ENCODE data around the gene ECHS1. TPM values are rescaled to one million over a fixed set of nuclear protein-coding genes. Genes with fewer than 3 reads are reported as not detected.
A peak's percentile ranks its signal among the peaks of the same experiment; 100 is the strongest.

The ECHS1 gene
- total and polyA plus RNA-seq, 7 donors: 83.2 to 151 (median 121) TPM

DNA sequence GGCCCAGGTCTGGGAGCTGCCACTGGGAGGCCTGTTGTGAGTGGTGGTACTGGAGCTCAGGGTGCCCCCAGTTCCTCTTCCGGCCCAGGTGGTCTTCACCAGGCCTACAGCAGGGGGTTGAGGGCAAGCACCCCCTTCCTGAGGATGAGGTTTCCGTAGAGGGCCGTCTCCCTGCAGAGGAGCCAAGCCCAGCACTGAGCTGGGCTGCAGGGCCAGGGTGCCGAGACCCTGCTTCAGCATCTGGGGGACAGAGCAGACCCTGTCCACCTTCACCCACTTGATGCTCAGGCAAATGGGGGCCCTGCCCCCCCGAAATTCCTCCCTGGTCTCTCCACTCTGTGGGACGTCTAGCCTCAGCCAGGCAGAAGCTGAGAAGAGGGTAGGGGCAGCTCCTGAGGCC, 17.9 kb downstream of the ECHS1 start:
- H3K27ac ChIP-seq: no peak overlapping the region
- peaks cover 4% of the 10 kb centered on the region for H3K4me1 ChIP-seq
- no peak overlapping the region for H3K4me3 ChIP-seq
- ATAC-seq (no peak), DNase-seq (peak in 1 of 2 donors; percentile 31)
- no peaks in the 10 kb centered on the region for H3K36me3 ChIP-seq (ENCODE audit: insufficient read depth in 1 of 2, low read depth in 1 of 2)
- H3K27me3 ChIP-seq (ENCODE audit: insufficient read depth in 3 of 3, low read length in 2 of 3): peaks cover 0 to 12% (median 0%) of the 10 kb centered on the region in 3 donors
- TF ChIP-seq, protein P1, sequence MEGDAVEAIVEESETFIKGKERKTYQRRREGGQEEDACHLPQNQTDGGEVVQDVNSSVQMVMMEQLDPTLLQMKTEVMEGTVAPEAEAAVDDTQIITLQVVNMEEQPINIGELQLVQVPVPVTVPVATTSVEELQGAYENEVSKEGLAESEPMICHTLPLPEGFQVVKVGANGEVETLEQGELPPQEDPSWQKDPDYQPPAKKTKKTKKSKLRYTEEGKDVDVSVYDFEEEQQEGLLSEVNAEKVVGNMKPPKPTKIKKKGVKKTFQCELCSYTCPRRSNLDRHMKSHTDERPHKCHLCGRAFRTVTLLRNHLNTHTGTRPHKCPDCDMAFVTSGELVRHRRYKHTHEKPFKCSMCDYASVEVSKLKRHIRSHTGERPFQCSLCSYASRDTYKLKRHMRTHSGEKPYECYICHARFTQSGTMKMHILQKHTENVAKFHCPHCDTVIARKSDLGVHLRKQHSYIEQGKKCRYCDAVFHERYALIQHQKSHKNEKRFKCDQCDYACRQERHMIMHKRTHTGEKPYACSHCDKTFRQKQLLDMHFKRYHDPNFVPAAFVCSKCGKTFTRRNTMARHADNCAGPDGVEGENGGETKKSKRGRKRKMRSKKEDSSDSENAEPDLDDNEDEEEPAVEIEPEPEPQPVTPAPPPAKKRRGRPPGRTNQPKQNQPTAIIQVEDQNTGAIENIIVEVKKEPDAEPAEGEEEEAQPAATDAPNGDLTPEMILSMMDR (IDR thresholded peaks at IDR 0.05): no peak
- H3K9me3 ChIP-seq: no peaks in the 10 kb centered on the region
- WGBS, 3 donors: 97 to 99% (median 98%) methylated on average over 6 of the region's 6 CpGs
- intact Hi-C loops (cut with DNase I): no loop called here

DNA sequence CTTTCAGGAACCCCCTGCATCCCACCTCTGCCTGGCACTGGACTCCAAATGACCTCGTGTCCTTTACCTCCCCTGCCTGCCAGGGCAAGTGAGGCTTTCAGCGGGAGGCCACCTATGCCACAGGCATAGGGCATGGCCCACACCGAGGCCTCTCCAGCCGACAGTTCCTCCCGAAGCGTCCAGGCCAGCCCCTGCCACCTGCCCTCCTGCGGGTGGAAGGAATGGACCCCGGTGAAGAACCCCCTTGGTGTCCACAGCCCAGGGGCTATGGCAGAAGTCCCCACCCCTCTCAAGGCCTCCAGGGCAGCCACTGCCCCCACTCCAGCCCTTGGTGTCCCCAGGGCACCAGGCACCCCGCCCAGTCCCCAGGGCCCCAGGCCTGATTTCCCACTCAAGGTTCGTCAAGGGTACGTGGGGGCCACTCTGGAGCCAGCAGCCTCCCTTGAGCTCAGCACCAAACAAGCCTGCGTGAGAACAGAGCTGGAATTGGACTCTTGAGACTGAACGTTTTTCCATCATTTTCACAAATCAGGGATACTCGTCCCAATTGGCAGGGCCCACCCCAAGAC, 18.4 kb downstream of the ECHS1 start:
- Histone ChIP-seq H3K27me3 (ENCODE audit: insufficient read depth in 3 of 3, low read length in 2 of 3) (peaks cover 0 to 15% (median 0%) of the 10 kb centered on the region in 3 donors), H3K4me3 (no peak overlapping the region), H3K4me1 (peaks cover 4% of the 10 kb centered on the region), H3K36me3 (ENCODE audit: insufficient read depth in 1 of 2, low read depth in 1 of 2) (no peaks in the 10 kb centered on the region), H3K27ac (no peak overlapping the region), H3K9me3 (no peaks in the 10 kb centered on the region)
- no peak for ATAC-seq
- intact Hi-C loops (cut with DNase I): no loop called here
- 92 to 96% (median 93%) methylated on average over 12 to 14 of the region's 14 CpGs for WGBS, 3 donors
- TF ChIP-seq, protein P1 (IDR thresholded peaks at IDR 0.05): no peak
- DNase-seq: peak in 1 of 2 donors; percentile 46

DNA sequence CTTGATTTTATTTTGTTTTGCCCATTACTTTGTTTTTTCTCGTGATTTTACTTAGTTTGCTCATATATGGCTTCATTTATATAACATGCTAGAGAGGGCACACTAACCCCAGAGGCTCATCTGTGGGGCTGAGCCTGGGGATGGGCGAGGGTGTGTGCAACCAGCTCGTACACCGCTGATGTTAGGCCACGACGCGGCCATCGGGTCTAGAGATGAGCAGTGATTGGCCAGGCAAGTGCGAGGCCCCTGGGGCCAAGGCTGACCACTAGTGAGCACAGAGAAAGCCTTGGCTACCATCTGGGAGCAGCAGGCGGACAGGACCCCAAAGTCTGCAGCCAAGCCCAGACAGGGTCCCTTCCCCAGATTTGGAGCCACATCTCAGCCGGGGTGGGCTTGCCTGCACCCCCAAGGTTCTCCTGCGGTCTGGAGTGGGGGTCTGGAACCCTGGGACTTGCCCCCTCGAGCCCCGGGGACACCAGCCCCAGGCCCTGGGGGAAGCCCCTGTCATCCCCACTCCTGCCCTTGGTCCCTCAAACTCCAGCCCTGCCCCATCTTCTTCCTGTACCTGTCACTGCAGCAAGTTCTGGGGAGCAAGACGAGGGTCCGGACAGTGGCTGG, 19.1 kb downstream of the ECHS1 start:
- intact Hi-C loops (cut with DNase I): no loop called here
- Histone ChIP-seq H3K9me3 (no peaks in the 10 kb centered on the region), H3K36me3 (ENCODE audit: insufficient read depth in 1 of 2, low read depth in 1 of 2) (no peaks in the 10 kb centered on the region), H3K27me3 (ENCODE audit: insufficient read depth in 3 of 3, low read length in 2 of 3) (peaks cover 0 to 22% (median 0%) of the 10 kb centered on the region in 3 donors), H3K27ac (no peak overlapping the region), H3K4me1 (peaks cover 4% of the 10 kb centered on the region), H3K4me3 (no peak overlapping the region)
- DNase-seq (no peak), ATAC-seq (no peak)
- TF ChIP-seq, protein P1 (IDR thresholded peaks at IDR 0.05): no peak
- 81 to 93% (median 84%) methylated on average over 15 to 16 of the region's 16 CpGs for WGBS, 3 donors

DNA sequence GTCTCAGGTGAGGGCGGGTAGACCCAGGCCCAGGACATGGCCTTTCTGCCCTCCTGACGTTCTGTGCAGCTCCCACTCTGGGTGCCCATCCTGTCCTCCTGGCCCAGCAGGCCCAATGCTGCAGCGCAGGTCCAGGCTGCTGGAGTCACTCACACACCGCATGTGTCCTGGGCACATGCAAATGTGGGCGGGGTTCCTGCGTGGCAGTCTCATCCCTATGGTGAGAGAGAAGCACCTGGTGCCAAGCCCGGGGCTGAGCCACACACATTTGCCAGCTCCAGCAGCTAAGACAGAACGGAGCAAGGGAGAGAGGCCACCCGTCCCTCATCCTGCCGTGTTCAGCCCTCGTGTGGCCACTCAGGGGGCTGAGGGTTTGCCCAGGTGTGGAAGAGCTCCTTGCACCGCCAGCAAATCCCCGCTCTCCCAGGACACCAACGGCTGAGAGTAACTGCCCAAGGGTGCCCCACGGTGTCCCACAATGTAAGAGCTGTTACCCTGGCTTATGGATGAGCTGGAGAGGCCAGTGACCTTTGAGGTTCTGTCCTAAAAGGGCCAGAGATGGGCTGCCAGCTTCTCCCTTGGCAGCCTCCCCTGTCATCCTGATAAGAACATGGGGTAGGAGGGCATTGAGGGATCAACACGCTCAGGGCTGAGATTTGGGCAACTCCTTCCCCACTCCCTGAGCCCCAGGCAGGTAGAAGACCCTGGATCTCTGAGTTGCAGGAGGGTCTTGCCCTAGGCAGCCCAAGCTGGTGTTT, 19.8 kb downstream of the ECHS1 start:
- H3K27me3 ChIP-seq (ENCODE audit: insufficient read depth in 3 of 3, low read length in 2 of 3): peaks cover 0 to 23% (median 0%) of the 10 kb centered on the region in 3 donors

More for the DNA sequence above, 19.8 kb downstream of the ECHS1 start:
- 67 to 79% (median 69%) methylated on average over 16 of the region's 16 CpGs for WGBS, 3 donors
- Histone ChIP-seq H3K4me1 (peaks cover 4% of the 10 kb centered on the region), H3K4me3 (no peak overlapping the region), H3K27ac (no peak overlapping the region), H3K36me3 (ENCODE audit: insufficient read depth in 1 of 2, low read depth in 1 of 2) (no peaks in the 10 kb centered on the region), H3K9me3 (no peaks in the 10 kb centered on the region)
- intact Hi-C loops (cut with DNase I): no loop called here
- DNase-seq (peak in 1 of 2 donors; percentile 32), ATAC-seq (no peak)
- TF ChIP-seq, protein P1 (IDR thresholded peaks at IDR 0.05): no peak
